ENCODE measurements around the gene TMCC2. TPM values are rescaled to one million over a fixed set of nuclear protein-coding genes. Genes with fewer than 3 reads are reported as not detected.
A peak's percentile ranks its signal among the peaks of the same experiment; 100 is the strongest.

The TMCC2 gene
- total RNA-seq, 4 donors from 2014 or later: 0.53 to 4.1 (median 1.1) TPM

GRCh38 chr1:205211839-205212536, 15.8 kb upstream of the TMCC2 start:
- no peaks in the 10 kb centered on the region for H3K36me3 ChIP-seq
- no peaks in the 10 kb centered on the region for H3K27me3 ChIP-seq
- TF ChIP-seq POLR2A (IDR thresholded peaks at IDR 0.05) (no peak), CTCF (IDR thresholded peaks at IDR 0.05) (no peak)
- H3K4me3 ChIP-seq: peak overlapping the region; percentile 81 to 92 (median 84)
- no peaks in the 10 kb centered on the region for H3K9me3 ChIP-seq
- H3K27ac ChIP-seq: peak overlapping the region; percentile 88 to 90 (median 90)
- DNase-seq: no peak
- H3K4me1 ChIP-seq: peaks cover 0 to 11% (median 0%) of the 10 kb centered on the region in 4 donors

- Histone ChIP-seq H3K27me3 (no peaks in the 10 kb centered on the region), H3K4me3 (no peak overlapping the region), H3K36me3 (no peaks in the 10 kb centered on the region), H3K9me3 (no peaks in the 10 kb centered on the region), H3K27ac (no peak overlapping the region), H3K4me1 (peaks cover 0 to 8% (median 0%) of the 10 kb centered on the region in 4 donors)
- TF ChIP-seq CTCF (IDR thresholded peaks at IDR 0.05) (no peak), POLR2A (IDR thresholded peaks at IDR 0.05) (no peak)
- DNase-seq: no peak
Observed at GRCh38 chr1:205214756-205215155, 13.0 kb upstream of the TMCC2 start.

GRCh38 chr1:205216588-205216987, 11.2 kb upstream of the TMCC2 start:
- Histone ChIP-seq H3K27me3 (no peaks in the 10 kb centered on the region), H3K36me3 (no peaks in the 10 kb centered on the region), H3K9me3 (no peaks in the 10 kb centered on the region), H3K4me3 (no peak overlapping the region), H3K4me1 (no peaks in the 10 kb centered on the region), H3K27ac (no peak overlapping the region)
- DNase-seq: no peak
- TF ChIP-seq CTCF (IDR thresholded peaks at IDR 0.05) (no peak), POLR2A (IDR thresholded peaks at IDR 0.05) (no peak)

- TF ChIP-seq CTCF (IDR thresholded peaks at IDR 0.05): no peak
- TF ChIP-seq POLR2A (IDR thresholded peaks at IDR 0.05): no peak
- DNase-seq: no peak
- no peak overlapping the region for H3K4me3 ChIP-seq
- no peaks in the 10 kb centered on the region for H3K9me3 ChIP-seq
- H3K4me1 ChIP-seq: no peaks in the 10 kb centered on the region
- no peaks in the 10 kb centered on the region for H3K27me3 ChIP-seq
- no peak overlapping the region for H3K27ac ChIP-seq
- no peaks in the 10 kb centered on the region for H3K36me3 ChIP-seq
Observed at GRCh38 chr1:205217418-205217817, 10.3 kb upstream of the TMCC2 start.

GRCh38 chr1:205220421-205220820, 7.3 kb upstream of the TMCC2 start:
- H3K27ac ChIP-seq: no peak overlapping the region
- no peaks in the 10 kb centered on the region for H3K36me3 ChIP-seq
- H3K27me3 ChIP-seq: no peaks in the 10 kb centered on the region
- H3K4me3 ChIP-seq: no peak overlapping the region
- TF ChIP-seq CTCF (IDR thresholded peaks at IDR 0.05) (no peak), POLR2A (IDR thresholded peaks at IDR 0.05) (no peak)
- DNase-seq: no peak
- no peaks in the 10 kb centered on the region for H3K9me3 ChIP-seq
- H3K4me1 ChIP-seq: no peaks in the 10 kb centered on the region

Measured in Peyer's patch (tissue), 4 donors.